Astrocyte (in vitro differentiated cells and primary cell): ENCODE data around the gene CRADD. TPM values are rescaled to one million over a fixed set of nuclear protein-coding genes. Genes with fewer than 3 reads are reported as not detected.

Source experiments
- DNase-seq: peaks from one replicate; pipeline ENCODE4 v3.0.0-alpha.2; 2010; ENCODE audit warnings: low read depth
- FAIRE-seq: peaks from 2 replicates; lab custom pipeline; 2011; peaks lifted over from hg19 to GRCh38; lab: Jason Lieb, UNC
- H2AFZ ChIP-seq: 2 replicates; pipeline ENCODE4 v1.6.0; 2012; ENCODE audit warnings: low read depth, low read length, inconsistent platforms
- H3K27ac ChIP-seq: 2 replicates; pipeline ENCODE4 v1.5.1; 2011; ENCODE audit warnings: low read depth, low read length, inconsistent platforms
- H3K27me3 ChIP-seq: 2 replicates; pipeline ENCODE4 v1.6.0; 2011; ENCODE audit warnings: low read length, inconsistent platforms; ENCODE audit not compliant: insufficient read depth
- H3K36me3 ChIP-seq: 2 replicates; pipeline ENCODE4 v1.5.1; 2011; ENCODE audit warnings: low read length, inconsistent platforms; ENCODE audit not compliant: insufficient read depth
- H3K4me1 ChIP-seq: 2 replicates; pipeline ENCODE4 v1.5.1; 2011; ENCODE audit warnings: low read length, inconsistent platforms; ENCODE audit not compliant: insufficient read depth
- H3K4me2 ChIP-seq: 2 replicates; pipeline ENCODE4 v1.6.0; 2012; ENCODE audit warnings: low read length, inconsistent platforms
- H3K4me3 ChIP-seq: 2 replicates; pipeline ENCODE4 v1.5.1; 2011; ENCODE audit warnings: low read depth, mild to moderate bottlenecking, low read length, inconsistent platforms; ENCODE audit not compliant: insufficient read depth
- H3K79me2 ChIP-seq: 2 replicates; pipeline ENCODE4 v1.6.0; 2012; ENCODE audit warnings: mild to moderate bottlenecking, low read length, inconsistent platforms; ENCODE audit not compliant: insufficient read depth
- H3K9ac ChIP-seq: 2 replicates; pipeline ENCODE4 v1.6.0; 2012; ENCODE audit warnings: mild to moderate bottlenecking, low read length, inconsistent platforms
- H3K9me3 ChIP-seq: 2 replicates; pipeline ENCODE4 v1.5.1; 2012; ENCODE audit warnings: low read depth, mild to moderate bottlenecking, low read length, inconsistent platforms; ENCODE audit not compliant: insufficient read depth
- H4K20me1 ChIP-seq: 2 replicates; pipeline ENCODE4 v1.6.0; 2012; ENCODE audit warnings: low read length, inconsistent platforms; ENCODE audit not compliant: insufficient read depth
- H3K27ac Mint-ChIP-seq: one replicate; pipeline ENCODE4 v1.8.0; 2021; ENCODE audit warnings: mild to moderate bottlenecking, mixed read lengths; ENCODE audit not compliant: unreplicated experiment
- H3K27me3 Mint-ChIP-seq: one replicate; pipeline ENCODE4 v1.8.0; 2021; ENCODE audit warnings: low read depth, mixed read lengths; ENCODE audit not compliant: unreplicated experiment
- H3K36me3 Mint-ChIP-seq: one replicate; pipeline ENCODE4 v1.8.0; 2021; ENCODE audit warnings: low read depth, mixed read lengths; ENCODE audit not compliant: unreplicated experiment
- H3K4me1 Mint-ChIP-seq: one replicate; pipeline ENCODE4 v1.8.0; 2021; ENCODE audit warnings: low read depth, mixed read lengths; ENCODE audit not compliant: unreplicated experiment
- H3K4me3 Mint-ChIP-seq: one replicate; pipeline ENCODE4 v1.8.0; 2021; ENCODE audit warnings: mild to moderate bottlenecking, moderate library complexity, mixed read lengths; ENCODE audit not compliant: unreplicated experiment
- H3K9me3 Mint-ChIP-seq: one replicate; pipeline ENCODE4 v1.8.0; 2021; ENCODE audit warnings: mild to moderate bottlenecking, mixed read lengths; ENCODE audit not compliant: unreplicated experiment
- CTCF ChIP-seq: IDR thresholded peaks from 2 replicates; pipeline ENCODE4 v1.5.1; 2011; ENCODE audit warnings: low read depth, mild to moderate bottlenecking, inconsistent platforms, low read length, moderate library complexity; ENCODE audit not compliant: insufficient read depth
- EZH2 ChIP-seq: IDR thresholded peaks from 2 replicates; pipeline ENCODE4 v1.6.1; 2012; ENCODE audit warnings: mild to moderate bottlenecking, low read length, inconsistent platforms; ENCODE audit not compliant: insufficient read depth
- total RNA-seq: library from RNA; stranded (reverse); gene quantifications from 2 replicates; pipeline ENCODE4 v1.2.1, GENCODE V29; 2021

Gene CRADD
- total RNA-seq, 1 donor from 2014 or later, result 8.8 TPM

GRCh38 chr12:93802698-93803423 is 125.7 kb downstream of the CRADD start:
- TF ChIP-seq CTCF (no peak), EZH2 (no peak)
- H3K4me1 ChIP-seq, result peaks cover 26% of the 10 kb centered on the region
- no peak overlapping the region for H3K4me3 Mint-ChIP-seq
- no peaks in the 10 kb centered on the region for H3K36me3 ChIP-seq
- H3K36me3 Mint-ChIP-seq, result no peaks in the 10 kb centered on the region
- no peaks in the 10 kb centered on the region for H4K20me1 ChIP-seq
- H3K79me2 ChIP-seq, result no peaks in the 10 kb centered on the region
- no peaks in the 10 kb centered on the region for H3K9me3 ChIP-seq
- H3K27ac ChIP-seq, result peak overlapping the region; percentile 66
- H2AFZ ChIP-seq, result peak overlapping the region; percentile 2
- H3K4me1 Mint-ChIP-seq, result peaks cover 22% of the 10 kb centered on the region
- H3K9me3 Mint-ChIP-seq, result no peaks in the 10 kb centered on the region
- no peak overlapping the region for H3K4me3 ChIP-seq
- H3K27ac Mint-ChIP-seq, result no peak overlapping the region
- DNase-seq (no peak), FAIRE-seq (no peak)
- H3K27me3 Mint-ChIP-seq, result no peaks in the 10 kb centered on the region
- H3K27me3 ChIP-seq, result no peaks in the 10 kb centered on the region
- H3K9ac ChIP-seq, result peak overlapping the region; percentile 1
- peak overlapping the region; percentile 59 for H3K4me2 ChIP-seq

- Histone ChIP-seq H3K27me3 (no peaks in the 10 kb centered on the region), H3K4me3 (no peak overlapping the region), H3K4me1 (peaks cover 22% of the 10 kb centered on the region), H2AFZ (peak overlapping the region; percentile 2), H4K20me1 (no peaks in the 10 kb centered on the region), H3K79me2 (no peaks in the 10 kb centered on the region), H3K36me3 (no peaks in the 10 kb centered on the region), H3K9me3 (no peaks in the 10 kb centered on the region), H3K9ac (peak overlapping the region; percentile 1), H3K27ac (peak overlapping the region; percentile 66), H3K4me2 (peak overlapping the region; percentile 59)
- TF ChIP-seq CTCF, result no peak
- DNase-seq (peak; percentile 87), FAIRE-seq (no peak)
- Mint-ChIP-seq H3K9me3 (no peaks in the 10 kb centered on the region), H3K27ac (no peak overlapping the region), H3K4me1 (peaks cover 19% of the 10 kb centered on the region), H3K27me3 (no peaks in the 10 kb centered on the region), H3K4me3 (no peak overlapping the region), H3K36me3 (no peaks in the 10 kb centered on the region)
These were observed 126.2 kb downstream of the CRADD start for GRCh38 chr12:93803424-93803807.

GRCh38 chr12:93804392-93805179 is 127.4 kb downstream of the CRADD start:
- H3K4me1 Mint-ChIP-seq, result peaks cover 19% of the 10 kb centered on the region

More at GRCh38 chr12:93804392-93805179, 127.4 kb downstream of the CRADD start:
- H2AFZ ChIP-seq, result no peak overlapping the region
- H3K9ac ChIP-seq, result peak overlapping the region; percentile 25
- no peaks in the 10 kb centered on the region for H3K79me2 ChIP-seq
- peak; percentile 90 for DNase-seq
- no peaks in the 10 kb centered on the region for H3K9me3 ChIP-seq
- Mint-ChIP-seq H3K9me3 (no peaks in the 10 kb centered on the region), H3K4me3 (no peak overlapping the region), H3K27me3 (no peaks in the 10 kb centered on the region), H3K36me3 (no peaks in the 10 kb centered on the region), H3K27ac (peak overlapping the region; percentile 14)
- no peaks in the 10 kb centered on the region for H3K27me3 ChIP-seq
- no peaks in the 10 kb centered on the region for H3K36me3 ChIP-seq
- TF ChIP-seq EZH2 (no peak), CTCF (no peak)
- no peaks in the 10 kb centered on the region for H4K20me1 ChIP-seq
- FAIRE-seq, result no peak
- peak overlapping the region; percentile 66 for H3K27ac ChIP-seq
- H3K4me1 ChIP-seq, result peaks cover 22% of the 10 kb centered on the region
- H3K4me2 ChIP-seq, result peak overlapping the region; percentile 42
- H3K4me3 ChIP-seq, result no peak overlapping the region
